Stimulated activated CD4-positive, alpha-beta T cell treated with anti-CD3 and anti-CD28 coated beads, TNF-alpha, amount 100 ng/mL, for 48 hours (primary cell): ENCODE measurements around the gene FHAD1.

Experiments used
- DNase-seq, 3 donors: peaks; one replicate each; pipeline ENCODE4 v3.0.0-alpha.2; 2020; ENCODE audit warnings: low read depth in 3 of 3

The FHAD1 gene

DNA sequence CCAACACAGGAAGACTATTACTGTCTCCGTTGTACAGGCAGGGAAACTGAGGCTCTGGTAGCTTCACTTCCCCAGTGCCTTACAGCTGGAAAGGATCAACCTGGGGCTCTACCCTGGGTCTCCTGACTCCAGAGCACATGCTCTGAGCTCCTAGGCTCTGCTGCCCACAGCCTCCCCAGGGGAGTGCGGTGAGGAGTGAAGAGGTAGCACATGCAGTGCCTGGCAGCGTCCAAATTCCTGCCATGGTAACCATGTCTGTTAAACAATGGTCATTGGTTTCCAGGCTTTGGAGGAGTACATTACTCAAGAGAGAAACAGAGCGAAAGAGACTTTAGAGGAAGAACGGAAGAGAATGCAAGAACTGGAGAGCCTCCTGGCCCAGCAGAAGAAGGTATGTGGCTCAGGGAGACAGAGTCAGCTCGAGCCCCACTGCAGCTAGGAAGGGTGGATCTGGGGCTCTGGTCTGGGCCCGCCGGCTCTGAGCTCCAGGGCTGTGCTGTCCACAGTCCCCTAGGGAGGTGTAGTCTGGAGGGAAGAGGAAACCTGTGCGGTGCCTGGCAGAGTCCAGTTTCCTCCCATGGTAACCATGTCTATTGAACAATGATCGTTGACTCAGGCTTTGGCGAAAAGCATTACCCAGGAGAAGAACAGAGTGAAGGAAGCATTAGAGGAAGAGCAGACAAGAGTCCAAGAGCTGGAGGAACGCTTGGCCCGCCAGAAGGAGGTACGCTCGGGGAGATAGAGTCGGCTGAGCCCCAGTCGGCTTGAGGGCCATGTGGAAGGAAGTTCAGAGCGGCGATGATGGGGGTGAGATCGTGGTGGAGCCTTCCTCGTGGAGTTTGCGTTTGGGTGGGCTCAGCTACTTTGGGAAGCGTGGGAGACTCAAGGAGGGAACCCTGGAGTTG lies 98.0 kb downstream of the FHAD1 start:
- DNase-seq = no peak

GRCh38 chr1:15345705-15346345 lies 98.8 kb downstream of the FHAD1 start:
- DNase-seq = peak in 1 of 3 donors; percentile 18

DNA sequence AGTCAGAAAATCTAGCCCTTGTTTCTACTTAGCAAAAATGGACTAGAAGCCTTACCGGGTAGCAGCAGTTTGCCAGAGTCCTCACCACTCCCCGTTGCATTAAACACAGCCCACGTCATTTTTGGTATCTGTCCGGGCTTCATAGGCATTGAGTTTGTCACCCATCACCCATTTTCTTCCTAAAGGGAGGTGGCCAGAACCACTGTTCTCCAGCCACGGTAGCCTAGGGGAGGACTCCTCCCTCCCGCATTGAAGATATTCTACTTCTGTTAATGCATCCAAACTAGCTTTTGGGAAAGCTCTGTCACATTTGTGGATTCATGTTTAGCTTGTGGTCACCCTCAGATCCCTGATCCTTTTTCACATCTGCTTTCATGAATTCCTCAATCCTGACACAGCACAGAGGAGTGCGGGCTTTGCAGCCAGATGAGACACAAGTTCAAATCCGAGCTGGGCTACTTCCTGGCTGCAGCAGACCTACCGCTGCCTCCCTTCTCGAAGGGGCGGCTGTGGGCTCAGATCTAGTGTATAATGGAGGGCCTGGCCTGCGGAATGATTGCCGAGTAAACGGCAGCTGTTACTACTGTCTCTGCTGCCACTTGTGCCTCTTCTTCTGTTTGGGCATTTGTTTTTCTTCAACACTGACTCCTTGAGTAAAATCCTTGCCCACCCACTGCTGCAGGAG lies 99.5 kb downstream of the FHAD1 start:
- DNase-seq = no peak

DNA sequence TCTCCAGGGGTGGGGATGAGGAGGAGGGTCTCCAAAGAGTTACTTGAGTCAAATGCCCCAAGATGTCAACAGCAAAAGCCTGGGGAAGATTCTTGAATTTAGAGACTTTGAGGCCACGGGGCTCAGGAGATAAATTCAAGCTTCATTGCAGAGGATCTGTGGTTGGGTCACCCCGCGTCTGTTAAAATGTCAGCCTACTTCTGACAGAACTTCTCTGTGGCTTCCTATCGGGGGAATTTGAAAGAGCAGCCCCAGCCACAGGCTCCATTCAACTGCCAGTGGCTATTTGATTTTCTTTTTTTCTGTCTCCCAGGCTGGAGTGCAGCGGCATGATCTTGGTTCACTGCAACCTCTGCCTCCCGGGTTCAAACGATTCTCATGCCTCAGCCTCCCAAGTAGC lies 100.2 kb downstream of the FHAD1 start:
- DNase-seq = no peak

- DNase-seq = no peak
Measured at GRCh38 chr1:15348648-15349047, 101.6 kb downstream of the FHAD1 start.

- no peak for DNase-seq
Measured at GRCh38 chr1:15349133-15349532, 102.1 kb downstream of the FHAD1 start.

DNA sequence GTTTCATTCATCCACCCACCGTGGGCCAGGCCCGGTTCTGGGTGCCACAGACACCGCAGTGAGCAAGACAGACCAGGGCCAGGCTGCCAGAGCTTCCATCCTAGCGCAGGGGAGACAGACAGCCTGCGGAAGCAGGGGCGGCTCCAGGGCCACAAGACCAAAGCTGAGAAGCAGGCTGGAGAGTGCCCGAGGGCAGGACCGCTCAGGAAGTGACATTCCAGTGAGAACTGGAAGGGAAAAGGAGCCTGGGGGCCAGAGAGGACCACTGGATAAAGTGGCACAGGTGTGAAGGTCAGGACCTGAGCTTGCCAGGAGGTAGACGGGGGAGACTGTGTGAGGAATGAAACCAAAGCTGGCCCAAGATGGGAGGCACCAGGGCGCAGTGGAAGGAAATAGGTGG lies 103.1 kb downstream of the FHAD1 start:
- DNase-seq = no peak

DNA sequence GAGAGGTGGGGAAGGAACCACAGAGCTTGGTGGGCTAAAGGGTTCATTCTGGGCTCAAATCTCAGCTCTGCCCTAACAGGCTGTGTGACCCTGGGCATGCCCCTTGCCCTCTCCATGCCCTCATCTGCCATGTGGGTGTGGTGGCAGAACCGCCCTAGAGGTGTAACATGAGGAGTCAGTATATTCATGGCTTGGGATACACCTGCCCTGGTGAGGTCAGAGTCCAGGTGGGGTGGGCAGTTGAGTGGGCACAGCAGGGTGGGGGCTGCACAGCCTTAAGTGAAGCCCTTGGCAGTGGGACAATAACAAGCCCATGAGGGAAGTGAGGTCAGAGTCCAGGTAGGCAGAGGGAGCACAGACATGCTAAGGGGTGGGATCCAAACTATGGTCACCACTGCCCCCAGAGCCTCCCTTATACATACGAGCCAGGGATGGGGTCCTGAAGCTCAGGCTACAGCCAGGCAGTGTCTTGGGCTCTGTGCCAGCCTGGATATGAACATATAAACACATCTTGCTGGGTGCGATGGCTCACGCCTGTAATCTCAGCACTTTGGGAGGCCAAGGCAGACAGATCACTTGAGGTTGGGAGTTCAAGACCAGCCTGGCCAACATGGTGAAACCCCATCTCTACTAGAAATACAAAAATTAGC lies 103.7 kb downstream of the FHAD1 start:
- no peak for DNase-seq

DNA sequence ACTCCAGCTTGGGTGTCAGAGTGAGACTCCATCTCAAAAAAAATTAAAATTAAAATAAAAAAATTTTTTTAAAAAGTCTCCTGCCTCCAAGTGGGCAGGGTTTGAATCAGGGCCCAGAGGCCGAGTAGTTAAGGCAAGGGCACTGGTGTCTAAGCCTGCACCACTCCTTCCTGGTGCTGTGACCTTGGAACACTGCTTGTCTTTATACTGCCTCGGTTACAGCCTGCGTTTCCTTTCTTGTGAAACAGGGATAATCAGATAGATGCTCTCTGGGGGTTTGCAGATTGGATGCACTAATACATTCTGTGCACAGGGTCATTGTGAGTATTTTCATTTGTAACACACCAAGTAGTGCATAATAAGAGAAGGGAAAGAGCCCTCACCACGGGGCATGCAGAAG lies 104.3 kb downstream of the FHAD1 start:
- DNase-seq = no peak

DNA sequence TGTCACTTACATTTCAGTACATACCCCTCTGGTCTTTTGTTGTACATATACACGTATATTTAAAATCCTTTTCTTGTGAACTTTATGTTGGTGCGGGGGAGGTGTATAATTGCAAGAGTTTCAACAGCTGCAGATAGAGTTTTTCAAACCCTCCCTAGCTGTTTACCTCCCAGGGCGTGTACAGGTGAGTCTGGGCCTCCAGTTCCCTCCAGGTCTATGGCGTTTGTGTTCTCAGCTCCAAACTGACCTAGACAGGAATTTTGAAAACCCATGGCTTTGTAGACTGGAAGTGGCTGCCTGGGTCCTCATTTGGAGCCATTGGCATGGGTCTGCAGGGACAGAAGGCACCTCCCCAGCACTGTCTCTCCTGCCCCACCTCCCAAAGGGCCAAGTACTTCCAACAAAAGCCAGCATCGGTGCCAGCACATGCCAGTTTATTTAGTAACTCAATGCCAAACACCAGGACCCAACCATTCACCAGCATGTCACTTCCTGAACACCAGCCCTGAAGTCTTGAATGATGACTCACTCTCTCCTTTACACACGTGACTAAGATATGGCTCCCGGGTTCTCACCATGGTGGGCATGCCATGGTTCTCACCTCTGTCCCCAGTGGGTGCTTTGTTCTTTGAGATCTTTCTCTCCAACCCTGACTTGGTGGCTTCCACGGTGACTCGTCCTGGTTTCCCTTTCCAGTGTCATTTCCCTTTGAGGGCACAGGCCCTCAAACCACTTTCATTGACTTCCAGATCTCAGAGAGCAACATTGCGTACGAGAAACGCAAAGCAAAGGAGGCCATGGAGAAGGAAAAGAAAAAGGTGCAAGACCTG lies 105.3 kb downstream of the FHAD1 start:
- peak; percentile 15 to 41 (median 22) for DNase-seq

DNA sequence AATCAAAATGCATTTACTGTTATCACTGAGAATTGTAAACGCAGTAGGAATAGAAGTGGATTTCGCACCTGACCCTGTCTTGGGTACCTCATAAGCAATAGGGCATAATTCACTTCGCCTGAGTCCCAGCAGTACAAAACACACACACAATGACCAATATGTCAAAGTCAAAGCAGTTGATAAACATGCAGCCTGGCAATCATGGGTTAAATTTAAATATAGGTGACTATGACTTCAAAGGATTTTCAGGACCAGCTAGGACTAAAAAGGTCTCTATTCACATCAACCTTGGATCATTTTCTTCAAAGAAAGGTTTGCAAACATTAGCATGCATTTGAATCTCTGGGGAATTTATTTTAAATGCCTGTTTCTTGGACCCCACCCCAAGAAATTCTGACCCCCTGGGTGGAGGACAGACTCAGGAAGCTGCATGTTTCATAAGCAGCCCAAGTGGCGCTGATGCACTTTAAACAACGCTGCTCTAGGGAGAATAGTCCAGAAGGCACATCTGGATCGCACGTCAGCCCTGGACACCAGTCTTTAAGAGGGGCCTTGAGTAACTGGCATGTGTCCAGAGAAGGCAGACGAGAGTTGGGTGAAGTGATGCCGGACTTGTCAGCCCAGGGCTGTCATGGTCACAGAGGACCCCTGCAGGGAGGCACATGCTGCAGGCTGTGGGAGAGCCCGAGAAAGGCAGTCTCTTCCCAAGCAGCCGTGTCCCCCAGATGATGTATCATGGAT lies 107.0 kb downstream of the FHAD1 start:
- no peak for DNase-seq

DNA sequence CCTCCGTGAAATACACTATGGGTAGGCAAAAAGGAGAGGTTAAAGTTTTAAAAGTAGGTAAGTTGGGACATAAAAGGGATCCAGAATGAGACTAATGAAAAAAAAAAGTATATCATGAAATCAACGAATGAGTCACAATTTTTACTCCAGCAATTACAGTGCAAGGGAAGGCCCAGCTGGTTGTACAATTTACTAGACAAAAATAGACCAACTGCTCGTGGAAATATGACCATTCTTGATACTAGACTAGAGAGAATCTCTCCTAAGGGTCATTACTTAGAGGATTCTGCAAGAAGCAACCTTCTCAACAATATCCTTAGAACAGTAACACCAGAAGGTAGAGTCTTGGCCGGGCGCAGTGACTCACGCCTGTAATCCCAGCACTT lies 107.5 kb downstream of the FHAD1 start:
- DNase-seq = no peak

DNA sequence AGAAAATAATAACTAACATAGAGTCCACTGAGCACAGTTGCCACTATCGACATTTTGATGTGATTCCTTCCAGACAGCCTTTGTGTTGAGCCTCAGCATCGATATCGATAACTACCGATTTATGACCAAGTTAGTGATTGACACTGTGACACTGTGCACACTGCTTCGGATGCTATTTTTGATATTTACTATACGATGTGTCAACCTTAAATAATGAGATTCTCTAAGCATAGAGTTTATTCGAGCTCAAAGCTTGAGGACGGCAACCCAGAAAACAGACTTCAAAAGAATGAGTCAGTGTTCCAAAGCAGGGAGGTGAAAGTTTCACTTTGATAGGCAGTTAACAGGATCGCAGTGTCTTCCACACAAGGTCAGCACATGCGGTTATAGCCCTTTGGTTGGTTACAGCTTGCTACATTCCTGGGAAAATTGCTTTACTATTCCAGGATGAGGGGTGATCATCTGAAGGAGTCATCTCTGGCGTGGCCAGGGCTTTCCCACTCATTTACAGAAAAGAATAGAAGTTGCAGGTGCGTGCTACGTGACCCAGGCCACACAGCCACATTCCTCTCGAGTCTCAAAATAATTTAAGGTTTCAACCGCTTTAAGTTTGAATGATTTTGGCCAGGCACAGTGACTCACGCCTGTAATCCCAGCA lies 109.1 kb downstream of the FHAD1 start:
- DNase-seq = no peak

DNA sequence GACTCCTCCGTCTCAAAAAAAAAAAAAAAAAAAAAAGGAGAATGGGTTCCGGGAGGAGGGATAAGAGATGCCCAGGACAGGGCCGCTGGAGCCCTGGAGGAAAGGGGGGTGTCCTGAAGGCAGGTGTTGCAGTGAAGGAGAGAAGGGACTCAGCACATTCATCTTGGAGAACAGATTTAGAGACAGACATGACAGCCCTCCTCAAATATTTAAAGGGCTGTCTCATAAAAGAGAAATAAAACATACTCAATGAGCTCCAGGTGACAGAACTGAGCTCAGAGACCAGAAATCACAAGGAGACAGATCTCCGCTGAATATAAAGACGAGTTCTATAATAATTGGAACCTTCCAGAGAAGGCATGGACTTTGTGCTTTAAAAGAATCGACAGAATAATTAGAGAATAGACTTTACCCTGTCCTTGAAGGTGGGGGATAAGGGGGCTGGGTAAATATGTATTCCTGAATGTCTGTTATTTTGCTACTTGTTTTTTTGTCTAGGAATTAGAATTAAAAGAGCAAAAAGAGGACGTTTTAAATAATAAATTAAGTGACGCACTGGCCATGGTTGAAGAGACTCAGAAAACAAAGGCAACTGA lies 110.7 kb downstream of the FHAD1 start:
- DNase-seq = no peak

- no peak for DNase-seq
Measured at GRCh38 chr1:15358565-15359133, 111.6 kb downstream of the FHAD1 start.

GRCh38 chr1:15360700-15361099 lies 113.7 kb downstream of the FHAD1 start:
- DNase-seq = no peak

- no peak for DNase-seq
Measured at GRCh38 chr1:15362096-15362736, 115.2 kb downstream of the FHAD1 start.

DNA sequence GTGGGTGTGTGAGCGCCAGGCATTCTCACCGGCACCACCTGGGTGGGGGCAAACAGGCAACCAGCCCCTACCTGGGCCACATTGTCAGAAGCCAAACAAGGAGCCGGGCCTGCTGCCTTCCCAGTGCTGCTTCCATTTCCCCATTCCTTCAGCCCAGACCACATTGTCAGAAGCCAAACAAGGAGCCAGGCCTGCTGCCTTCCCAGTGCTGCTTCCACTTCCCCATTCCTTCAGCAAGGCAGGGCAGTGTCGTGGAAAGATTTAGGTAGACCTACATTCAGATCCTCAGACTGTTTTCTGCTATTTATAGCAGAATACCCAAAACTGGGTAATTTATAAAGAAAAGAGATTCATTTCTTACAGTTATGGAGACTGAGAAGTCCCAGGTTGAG lies 115.7 kb downstream of the FHAD1 start:
- no peak for DNase-seq

- DNase-seq = no peak
Measured at GRCh38 chr1:15364740-15365139, 117.7 kb downstream of the FHAD1 start.
